Measurements from ENCODE around the gene ATP8A2. TPM values are rescaled to one million over a fixed set of nuclear protein-coding genes. Genes with fewer than 3 reads are reported as not detected.

Gene ATP8A2
- total RNA-seq, 1 experiment from 2014 or later: 5.2 TPM

- TF ChIP-seq PRDM15 (CRISPR knock-in tag; IDR thresholded peaks at IDR 0.05) (no peak), ELF4 (CRISPR knock-in tag; IDR thresholded peaks at IDR 0.05; ENCODE audit: low read depth) (no peak), JAZF1 (CRISPR knock-in tag; IDR thresholded peaks at IDR 0.05) (no peak), IRF1 (CRISPR knock-in tag; IDR thresholded peaks at IDR 0.05) (no peak), OVOL2 (CRISPR knock-in tag; IDR thresholded peaks at IDR 0.05; ENCODE audit: borderline replicate concordance) (no peak), MAX (CRISPR knock-in tag; IDR thresholded peaks at IDR 0.05) (no peak), ZNF121 (CRISPR knock-in tag; IDR thresholded peaks at IDR 0.05) (no peak), CDX4 (CRISPR knock-in tag; IDR thresholded peaks at IDR 0.05; ENCODE audit: borderline replicate concordance) (no peak), CREB1 (CRISPR knock-in tag; IDR thresholded peaks at IDR 0.05) (no peak)
Observed at GRCh38 chr13:25588336-25589060, 216.7 kb downstream of the ATP8A2 start (continued).

GRCh38 chr13:25598421-25598820 is 226.6 kb downstream of the ATP8A2 start:
- no peaks in the 10 kb centered on the region for H3K36me3 Mint-ChIP-seq
- no peak for TF ChIP-seq ZNF423 (CRISPR knock-in tag; IDR thresholded peaks at IDR 0.05)
- no peak for TF ChIP-seq PREB (CRISPR knock-in tag; IDR thresholded peaks at IDR 0.05; ENCODE audit: borderline replicate concordance)
- TF ChIP-seq ZNF671 (CRISPR knock-in tag; IDR thresholded peaks at IDR 0.05): no peak
- no peak for TF ChIP-seq AFF4 (CRISPR knock-in tag; IDR thresholded peaks at IDR 0.05; ENCODE audit: borderline replicate concordance)
- no peak for TF ChIP-seq USF1 (CRISPR knock-in tag; IDR thresholded peaks at IDR 0.05)
- no peak for TF ChIP-seq ZNF425 (CRISPR knock-in tag; conservative IDR thresholded peaks at IDR 0.05)
- no peak for TF ChIP-seq NFE2L1 (CRISPR knock-in tag; IDR thresholded peaks at IDR 0.05)
- no peak for TF ChIP-seq ZNF396 (CRISPR knock-in tag; IDR thresholded peaks at IDR 0.05; ENCODE audit: borderline replicate concordance)
- no peak for TF ChIP-seq MYBL2 (CRISPR knock-in tag; IDR thresholded peaks at IDR 0.05)
- ATAC-seq: no peak
- peaks cover 16% of the 10 kb centered on the region for H3K4me1 Mint-ChIP-seq
- H3K9me3 Mint-ChIP-seq: no peaks in the 10 kb centered on the region
- no peak for DNase-seq (ENCODE audit: low spot score)
- no peaks in the 10 kb centered on the region for H3K27me3 Mint-ChIP-seq (ENCODE audit: low read depth)
- ChIA-PET CTCF (interaction anchor here (1.3 kb wide), 1 partner anchor 24 kb away, joined by 5 read pairs; no protein-coding TSS in a partner anchor), POLR2A (no interaction called here)
- no peak overlapping the region for H3K4me3 Mint-ChIP-seq
- no peak overlapping the region for H3K27ac Mint-ChIP-seq

Data from WTC11 (cell line).